NCI-H510A treated with DMSO at 0.1 percent for 48 hours (cell line): Measurements from ENCODE around the gene ICOS.

Source experiments
- DNase-seq: peaks from one replicate; lab custom pipeline; 2025; lab: John Stamatoyannopoulos, UW

Gene ICOS, protein sequence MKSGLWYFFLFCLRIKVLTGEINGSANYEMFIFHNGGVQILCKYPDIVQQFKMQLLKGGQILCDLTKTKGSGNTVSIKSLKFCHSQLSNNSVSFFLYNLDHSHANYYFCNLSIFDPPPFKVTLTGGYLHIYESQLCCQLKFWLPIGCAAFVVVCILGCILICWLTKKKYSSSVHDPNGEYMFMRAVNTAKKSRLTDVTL

DNA sequence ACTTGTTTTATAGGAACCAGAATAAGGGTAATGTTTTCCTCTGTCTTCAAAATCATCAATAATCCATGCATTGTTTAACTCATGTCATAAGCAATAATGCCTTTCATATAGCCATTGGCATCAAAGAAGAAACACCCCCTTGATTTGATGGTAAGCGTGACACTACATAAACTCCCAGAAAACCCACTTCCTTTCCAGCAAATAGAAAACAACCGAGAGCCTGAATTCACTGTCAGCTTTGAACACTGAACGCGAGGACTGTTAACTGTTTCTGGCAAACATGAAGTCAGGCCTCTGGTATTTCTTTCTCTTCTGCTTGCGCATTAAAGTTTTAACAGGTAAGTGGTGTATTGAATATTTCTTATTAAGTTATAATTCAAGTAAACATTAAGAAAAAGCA, at the start of gene ICOS:
Gene ICOS (plus strand): TSS at position 229 of the 400 bp plus-strand sequence. CDS start 52 bp downstream, at position 281.
- DNase-seq = no peak

DNA sequence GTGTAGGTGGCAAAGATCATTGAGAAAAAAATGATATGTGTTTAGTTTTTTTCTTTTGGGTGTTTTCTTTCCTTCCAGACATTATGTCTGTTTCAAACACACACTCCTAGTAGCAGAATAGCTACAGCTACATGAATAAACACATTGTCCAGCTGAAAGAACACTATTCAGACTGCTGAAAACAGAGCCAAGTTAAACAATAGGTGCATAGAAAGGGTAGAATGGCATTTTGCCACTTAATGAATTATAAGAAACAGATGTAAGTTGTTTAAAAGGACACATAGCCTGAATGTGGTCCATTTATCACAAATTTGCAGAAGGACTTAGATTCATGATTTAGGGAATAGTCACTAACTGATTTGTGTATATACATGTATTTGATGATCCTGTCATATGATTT, 48.9 kb upstream of the ICOS start:
- DNase-seq = no peak

DNA sequence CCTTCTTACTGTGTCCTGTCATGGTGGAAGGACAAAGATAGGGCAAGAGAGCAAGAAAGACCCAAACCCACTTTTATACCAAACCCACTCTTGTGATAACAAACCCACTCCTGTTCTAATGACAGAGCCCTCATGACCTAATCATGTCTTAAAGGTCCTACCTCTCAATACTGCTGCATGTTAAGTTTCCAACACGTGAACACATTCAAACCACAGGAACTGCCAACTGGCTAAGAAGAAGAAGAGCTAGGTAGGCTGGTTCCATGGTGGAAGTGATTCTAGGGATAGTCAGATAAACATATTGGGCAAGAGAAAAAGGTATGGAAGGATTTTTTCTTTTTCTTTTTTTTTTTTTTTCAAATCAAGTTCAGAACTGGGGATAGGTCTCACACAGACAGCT, 47.0 kb upstream of the ICOS start:
- DNase-seq = no peak

DNA sequence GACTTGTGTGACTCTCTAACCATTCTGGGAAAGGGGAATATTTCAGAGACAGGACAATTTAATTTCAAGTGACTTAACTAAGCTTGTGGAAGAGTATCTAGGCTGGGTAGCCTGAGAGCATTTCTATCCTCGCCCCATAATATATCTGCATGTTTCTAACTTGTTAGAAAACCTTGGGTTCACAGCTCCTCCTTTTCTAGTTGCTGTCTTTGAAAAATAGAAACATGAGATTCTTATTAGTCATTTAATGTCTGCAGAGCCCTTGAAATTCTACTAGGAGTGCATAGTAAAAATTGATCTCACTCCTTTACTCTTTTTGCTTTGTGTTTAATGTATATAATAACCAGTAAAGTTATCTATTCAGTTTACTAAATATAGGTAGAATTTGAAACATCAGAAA, 46.6 kb upstream of the ICOS start:
- DNase-seq = no peak

DNA sequence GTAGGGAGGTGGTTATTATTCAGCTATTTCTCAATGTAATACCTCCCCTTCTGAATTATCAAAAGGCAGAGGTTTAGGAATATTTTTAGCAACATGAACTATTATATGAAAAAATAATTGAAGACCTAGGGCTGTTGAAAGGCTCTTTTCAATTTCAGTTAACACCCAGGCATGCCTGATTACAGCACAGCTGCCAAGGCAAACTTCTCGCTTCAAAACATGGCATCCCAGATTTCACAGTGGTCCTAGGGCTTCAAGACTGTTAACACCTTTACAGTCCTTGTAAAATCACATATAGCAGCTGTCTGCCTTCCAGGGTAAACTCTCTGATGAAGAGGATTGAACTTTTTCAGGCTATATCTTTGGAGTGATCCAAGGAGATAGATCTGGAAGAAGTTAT, 45.8 kb upstream of the ICOS start:
- DNase-seq = no peak

DNA sequence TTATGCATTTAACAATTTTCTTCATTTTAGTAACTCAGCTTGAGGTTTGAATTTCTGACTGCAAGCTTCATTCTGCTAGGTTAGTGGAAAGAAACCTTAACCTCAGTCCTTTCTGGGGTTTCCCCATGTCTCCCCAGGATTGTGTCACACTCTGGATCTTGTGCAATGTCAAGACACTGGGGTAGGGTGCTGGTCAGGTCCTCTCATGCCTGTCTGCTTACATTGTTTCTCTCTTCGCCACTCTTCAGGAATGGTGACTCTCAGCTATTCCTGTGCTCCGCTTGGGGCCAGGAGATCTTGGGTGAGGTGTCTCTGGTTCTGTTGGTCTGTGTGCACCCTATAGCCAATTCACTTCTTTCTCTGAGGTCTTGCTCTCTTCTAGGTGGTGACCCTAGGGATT, 45.1 kb upstream of the ICOS start:
- no peak for DNase-seq

DNA sequence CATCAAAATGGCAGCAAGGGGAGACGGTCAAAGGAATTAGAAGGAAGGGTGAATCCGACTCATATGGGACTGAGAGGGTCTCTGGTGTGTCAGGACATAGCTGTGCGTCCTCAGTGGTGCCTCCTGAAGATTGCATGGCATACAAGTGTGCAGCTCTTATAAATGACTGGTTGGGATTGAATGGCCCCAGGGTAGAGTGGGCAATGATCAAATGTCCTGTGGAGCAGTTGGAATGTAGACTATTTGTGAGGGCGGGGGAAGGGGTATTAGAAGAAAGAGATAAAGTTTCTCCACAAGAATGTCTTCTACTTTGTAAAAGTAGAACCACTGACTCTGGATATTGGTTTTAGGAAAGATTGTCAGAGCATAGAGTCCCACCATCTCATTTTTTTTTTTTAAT, 44.4 kb upstream of the ICOS start:
- no peak for DNase-seq

DNA sequence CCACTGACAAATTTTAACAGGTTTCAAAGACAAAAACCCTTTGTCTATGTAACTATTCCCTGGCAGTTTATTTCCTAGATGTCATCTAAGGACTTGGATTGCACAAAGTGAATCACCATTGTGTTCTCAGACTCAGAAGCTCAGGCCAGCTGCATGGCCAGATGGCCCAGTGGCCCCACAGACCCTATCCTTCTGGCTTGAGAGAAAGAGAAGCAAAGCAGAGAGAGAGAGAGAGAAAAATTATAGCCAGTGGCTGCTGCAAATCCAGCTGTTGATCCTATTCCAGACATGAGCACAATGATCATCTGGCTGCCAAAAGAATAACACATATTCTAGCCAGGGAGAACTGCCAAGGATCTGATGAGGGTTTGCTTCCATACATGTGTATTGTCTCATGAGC, 43.2 kb upstream of the ICOS start:
- no peak for DNase-seq

DNA sequence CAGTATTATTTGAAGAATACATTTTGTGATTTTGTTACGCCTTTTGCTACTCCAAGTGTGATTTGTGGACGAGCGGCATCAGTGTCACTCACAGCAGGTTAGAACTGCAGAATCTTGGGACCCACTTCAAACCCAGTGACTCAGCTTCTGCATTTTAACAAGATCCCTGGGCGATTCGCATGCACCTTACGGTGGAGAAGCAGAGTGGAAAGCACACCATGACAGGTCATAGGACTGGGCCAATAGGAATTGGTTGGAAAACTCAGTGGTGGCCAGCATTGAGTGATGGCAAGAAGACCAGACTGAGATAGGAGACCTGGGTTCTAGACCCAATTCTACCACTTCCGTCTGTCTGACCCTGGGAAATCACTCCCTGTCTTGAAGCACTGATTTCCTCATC, 42.7 kb upstream of the ICOS start:
- DNase-seq = no peak

DNA sequence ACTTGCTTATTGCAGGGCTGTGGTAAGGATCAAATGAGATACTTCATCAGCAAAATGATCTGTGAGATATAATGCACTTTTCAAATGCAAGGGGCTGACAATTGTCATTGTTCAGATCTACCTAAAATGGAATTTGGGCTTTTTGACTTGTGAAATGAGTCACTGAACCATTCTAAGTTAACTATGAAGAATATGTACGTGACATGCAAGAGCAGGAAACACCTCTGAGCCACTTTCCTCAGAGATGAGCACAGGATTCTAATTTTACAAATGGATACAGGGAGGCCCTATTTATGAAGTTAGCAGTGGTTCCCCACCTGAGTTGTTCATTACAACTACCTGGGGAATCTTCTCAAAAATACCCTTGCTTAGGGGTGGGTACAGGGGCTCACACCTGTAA, 42.3 kb upstream of the ICOS start:
- DNase-seq = no peak

DNA sequence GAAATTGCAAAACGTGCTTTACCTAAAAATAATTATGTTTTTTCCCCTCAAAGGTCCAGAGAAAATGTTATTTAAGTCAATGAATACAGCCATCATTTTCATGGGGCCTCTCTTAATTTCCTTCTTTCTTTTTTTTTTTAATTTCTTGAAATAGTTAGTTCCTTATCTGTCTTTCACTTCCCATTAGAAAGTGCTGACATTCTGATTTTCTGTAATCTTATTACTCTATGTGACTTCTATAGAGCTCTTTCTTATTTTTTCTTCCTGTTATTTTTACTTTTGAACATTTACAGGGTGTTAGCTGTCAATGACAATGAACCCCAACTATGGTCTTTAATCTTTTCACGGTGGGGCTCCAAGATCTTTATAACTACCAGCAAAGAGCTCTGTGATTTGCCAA, 39.0 kb upstream of the ICOS start:
- no peak for DNase-seq

DNA sequence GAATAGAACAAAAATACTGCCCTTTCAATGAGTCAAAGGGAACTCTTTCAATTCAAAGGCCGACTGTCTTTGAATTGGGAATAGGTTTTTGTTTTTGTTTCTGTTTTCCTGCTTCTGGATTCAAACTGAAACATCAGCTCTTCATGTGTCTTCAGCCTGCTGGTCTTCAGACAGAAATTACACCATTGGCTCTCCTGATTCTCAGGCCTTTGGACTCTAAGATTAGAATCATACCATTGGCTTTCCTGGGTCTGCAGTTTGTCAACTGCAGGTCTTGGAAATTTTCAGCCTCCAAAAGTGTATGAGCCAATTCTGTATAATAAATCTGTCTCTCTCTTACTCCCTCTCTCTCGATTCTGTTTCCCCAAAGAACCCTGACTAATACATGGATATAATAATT, 37.9 kb upstream of the ICOS start:
- no peak for DNase-seq

DNA sequence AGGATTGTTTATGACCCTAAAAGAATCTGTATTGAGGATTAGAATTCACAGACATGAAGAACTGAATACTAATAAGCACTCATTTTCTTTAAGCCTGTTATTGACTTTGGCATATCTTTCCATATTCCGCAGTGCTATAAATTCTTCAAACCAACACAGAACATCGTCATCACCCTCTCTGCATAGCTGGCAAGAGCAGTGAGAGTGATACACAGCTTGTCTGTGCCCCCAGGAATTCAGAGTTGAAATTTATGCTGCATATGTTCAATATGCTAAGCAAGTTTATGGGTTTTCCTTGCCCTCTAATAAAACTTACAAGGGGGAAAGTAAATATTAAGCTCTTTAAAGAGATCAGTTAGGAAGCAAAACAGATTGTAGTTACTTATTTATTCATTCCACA, 36.3 kb upstream of the ICOS start:
- no peak for DNase-seq

DNA sequence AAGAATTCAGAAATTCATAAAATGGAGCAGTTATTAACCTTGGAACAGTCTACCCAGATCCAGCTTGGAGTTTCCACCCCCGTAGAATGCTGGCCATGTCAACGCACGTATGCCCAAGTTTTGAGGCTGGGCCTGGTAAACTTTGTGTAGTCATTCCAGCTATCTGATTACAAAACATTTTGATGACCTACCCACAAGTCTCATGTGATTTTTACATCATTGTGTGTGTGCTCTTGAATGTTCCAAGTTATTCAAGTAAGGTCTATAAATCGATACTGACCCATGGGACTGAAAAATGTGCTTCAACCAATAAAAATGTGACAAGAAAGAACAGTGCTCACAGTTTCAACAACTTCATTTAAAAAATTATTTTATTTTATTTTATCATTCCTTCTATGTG, 32.5 kb upstream of the ICOS start:
- no peak for DNase-seq

DNA sequence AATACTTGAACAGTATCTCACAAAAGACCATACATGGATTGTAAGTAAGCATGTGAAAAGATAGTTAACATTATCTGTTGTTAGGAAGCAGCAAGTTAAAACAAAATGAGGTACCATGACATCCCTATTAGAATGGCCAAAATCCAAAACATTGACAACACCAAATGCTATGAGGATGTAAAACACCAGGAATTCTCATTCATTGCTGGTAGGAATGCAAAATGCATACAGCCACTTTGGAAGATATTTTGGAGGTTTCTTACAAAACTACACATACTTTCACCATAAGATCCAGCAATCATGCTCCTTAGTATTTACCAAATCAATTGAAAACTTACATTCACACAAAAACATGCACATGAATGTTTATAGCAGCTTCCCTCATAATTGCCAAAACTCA, 30.9 kb upstream of the ICOS start:
- DNase-seq = no peak

DNA sequence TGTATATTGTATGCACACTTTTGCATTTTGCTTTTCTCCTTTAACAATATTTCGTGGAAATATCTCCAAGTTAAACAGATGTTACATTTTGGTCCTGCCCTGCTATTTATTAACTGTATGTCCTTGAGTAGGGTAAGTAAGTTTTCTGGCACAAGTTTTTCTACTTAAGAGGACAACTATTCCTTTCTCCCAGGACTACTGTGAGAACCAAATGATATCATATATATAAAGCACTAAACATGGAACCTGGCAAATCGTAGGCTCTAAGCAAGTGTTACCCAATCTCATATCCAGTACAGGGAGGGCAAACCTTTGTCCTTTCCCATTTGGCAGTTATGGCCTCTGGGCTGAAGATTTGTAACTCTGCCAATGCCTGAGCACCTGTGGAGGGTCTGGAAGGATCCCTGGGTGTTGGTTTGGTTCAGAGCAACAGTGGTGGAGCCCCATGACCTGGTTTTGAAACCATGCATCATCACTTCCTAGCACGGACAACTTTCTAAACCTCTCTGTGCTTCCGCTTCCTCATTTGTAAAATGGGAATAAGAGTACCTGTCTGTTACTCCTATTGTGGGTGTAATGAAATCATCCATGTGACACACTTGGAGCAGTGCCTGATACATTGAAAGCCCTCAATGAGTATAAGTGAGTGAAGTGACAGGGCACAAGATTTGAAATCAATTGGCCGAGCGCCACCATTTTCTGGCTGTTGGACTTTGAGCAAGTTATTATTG, 28.3 kb upstream of the ICOS start:
- DNase-seq = no peak

DNA sequence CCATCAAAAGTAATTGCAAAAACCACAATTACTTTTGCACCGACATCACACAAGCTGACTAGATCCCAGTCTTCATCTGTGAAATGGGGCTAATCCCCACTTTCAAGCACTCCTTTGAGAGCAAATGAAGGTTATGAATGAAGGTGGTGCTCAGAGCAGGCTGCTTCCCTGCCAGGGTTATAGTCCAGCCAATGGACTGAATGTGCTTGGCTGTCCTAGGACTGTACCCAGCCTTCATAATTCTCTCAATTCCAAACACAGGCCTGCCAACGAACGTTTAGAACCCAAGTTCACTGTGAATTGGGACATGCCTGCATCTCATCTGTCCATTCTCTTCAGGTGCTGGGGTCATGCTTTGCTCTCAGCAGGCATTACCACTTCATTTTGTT, 27.8 kb upstream of the ICOS start:
- no peak for DNase-seq

DNA sequence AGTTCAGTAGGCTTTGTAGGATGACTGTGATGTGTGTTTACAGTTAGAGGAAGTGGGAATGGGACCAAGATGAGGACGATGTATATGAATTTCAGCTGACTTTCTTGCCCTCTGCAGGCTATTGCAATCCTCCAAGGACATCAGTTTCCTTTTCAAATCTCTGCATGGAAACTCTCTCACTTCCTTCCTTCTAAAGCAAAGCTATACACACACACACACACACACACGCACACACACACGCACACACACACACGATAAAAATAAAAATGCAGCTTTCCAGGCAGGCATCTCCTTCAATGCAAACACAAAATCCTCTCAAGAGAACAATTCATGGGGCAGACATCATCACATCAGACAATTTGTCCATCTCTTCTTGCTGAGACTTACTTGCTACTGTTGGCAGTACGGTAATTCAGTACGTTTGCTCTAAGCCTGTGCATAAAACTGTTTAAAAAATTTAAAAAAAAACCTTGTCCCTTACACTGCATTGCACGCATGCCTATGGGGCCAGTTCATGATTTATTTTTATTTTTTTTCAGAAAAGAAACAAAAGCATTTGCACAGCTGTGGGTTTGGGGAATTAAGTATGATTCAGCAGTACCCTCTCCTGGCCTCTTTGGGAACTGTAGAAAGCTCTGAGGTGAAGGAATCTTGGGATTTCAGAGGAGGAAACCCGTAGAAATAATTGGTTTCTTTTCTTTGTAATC, 27.1 kb upstream of the ICOS start:
- peak; percentile 21 for DNase-seq

DNA sequence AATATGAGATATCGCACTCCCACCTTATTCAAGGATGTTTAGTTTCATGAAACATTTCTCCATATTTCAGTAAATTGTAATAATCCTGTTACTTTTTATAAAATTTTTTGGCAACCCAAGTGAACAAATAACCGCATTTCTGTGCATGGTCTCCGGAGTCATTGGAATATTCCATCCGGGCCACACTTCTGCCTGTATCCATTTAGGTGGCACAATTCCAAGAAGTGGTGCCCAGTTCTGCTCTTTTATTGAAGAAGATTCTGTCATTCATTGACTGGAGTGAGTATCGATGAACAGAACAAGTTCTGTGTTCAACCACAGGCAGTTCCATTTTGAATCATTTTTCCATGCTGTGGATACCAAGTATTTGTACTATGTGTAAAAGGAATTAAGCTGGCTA, 26.6 kb upstream of the ICOS start:
- no peak for DNase-seq

DNA sequence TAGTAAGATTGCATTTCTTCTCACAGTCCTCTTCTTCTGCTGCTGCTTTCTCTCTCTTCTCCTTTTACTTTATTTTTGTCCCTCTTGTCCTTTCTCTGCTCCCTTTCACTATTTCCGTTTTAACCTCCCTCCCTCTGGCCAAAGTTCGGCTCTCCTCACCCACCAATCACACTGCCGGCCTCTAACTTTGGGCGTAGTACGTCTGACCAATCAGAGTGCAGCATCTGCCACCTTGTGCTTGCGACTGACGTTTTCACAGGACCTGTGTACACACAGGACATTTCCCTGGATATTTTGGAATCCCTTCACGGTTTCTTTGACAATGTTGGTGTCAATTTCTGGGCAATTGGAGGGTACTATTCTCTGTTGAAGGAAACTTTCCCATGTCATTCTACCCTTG, 22.6 kb upstream of the ICOS start:
- no peak for DNase-seq

DNA sequence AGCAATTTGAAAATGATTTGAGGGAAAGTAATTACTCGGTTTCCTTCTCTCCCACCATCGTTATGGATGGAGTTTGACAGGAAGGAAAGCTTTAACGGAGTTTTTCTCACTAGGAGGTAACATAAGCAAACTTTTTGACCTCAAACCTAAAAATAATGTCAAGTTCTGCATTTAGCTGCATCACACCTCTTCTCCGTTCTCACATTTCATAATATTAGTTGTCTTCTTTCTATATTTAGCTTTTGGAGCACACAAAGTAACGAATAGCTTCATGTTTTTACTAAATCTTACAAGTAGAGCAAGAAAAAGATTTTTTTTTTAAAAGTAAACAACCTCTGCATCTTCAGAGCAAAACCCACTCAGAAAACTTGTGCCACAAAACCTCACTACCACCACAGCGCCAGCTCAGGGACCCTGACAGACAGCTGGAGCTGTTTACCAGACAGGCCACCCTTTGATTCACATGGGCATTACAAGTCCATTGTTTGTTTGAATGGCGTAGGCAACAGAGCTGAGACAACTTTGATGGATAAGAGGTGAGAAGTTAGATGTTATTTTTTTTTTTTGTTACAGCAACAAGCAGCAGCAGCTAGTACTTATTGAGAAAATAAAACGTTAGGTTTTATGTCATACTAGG, 21.9 kb upstream of the ICOS start:
- no peak for DNase-seq

DNA sequence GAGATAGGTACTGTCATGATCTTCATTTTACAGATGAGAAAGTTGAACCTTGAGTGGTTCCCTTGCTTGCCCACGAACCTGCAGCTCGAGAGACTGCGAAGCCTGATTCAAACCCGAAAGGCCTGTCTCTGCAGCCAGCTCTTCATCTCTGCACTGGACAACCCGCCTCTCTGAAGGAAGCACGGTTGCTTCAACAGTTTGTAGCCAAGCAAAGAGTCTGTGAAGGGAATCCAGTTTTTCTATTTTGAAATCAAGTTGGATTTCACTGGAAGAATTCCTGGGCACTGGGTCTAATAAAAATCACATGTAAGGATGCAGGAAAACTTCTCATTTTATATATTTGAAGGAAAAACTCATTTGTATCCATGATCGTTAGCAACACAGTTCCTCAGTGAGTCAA, 21.3 kb upstream of the ICOS start:
- DNase-seq = no peak

DNA sequence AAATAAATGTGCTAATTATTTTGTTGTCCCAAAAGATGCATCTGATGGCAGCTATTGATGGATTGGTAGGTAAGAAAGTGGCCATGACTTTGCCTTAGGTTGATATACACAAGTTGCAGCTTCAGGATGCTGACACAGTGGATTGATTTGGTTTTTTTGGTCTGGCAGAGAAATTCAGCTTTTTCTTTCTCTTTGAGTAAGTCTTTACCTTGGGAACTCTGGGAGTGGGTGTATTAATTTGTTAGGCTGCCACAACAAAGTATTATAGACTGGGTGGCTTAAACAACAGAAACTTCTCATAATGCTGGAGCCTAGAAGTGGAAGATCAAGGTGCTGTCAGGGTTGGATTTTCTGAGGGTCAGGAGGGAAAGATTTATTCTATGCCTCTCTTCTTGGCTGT, 19.8 kb upstream of the ICOS start:
- no peak for DNase-seq
